HepG2 (cell line): ENCODE results near the gene CRYBB2. TPM values are rescaled to one million over a fixed set of nuclear protein-coding genes. Genes with fewer than 3 reads are reported as not detected.

Source experiments
- ATAC-seq: fragments of 200-7000 bp; cut with Tn5 transposase; 3 replicates; pipeline ENCODE4 v1.9.1; 2020; ENCODE audit warnings: mild to moderate bottlenecking, moderate library complexity
- BruUV-seq: library from RNA; stranded (reverse); fragments of 400-500 nt; replicated peaks from 2 replicates; lab custom pipeline; 2021; lab: Mats Ljungman, UMichigan
- CTCF ChIA-PET: fragments of 300-600 bp; formaldehyde crosslinking; extraction: SDS; loops from one replicate; lab custom pipeline; 2021; ENCODE audit warnings: low total read pairs, inconsistent platforms, low intra/inter-chr PET ratio; lab: Yijun Ruan, JAX
- POLR2A ChIA-PET: fragments of 350-600 bp; sonication (Branson Sonifier 250); formaldehyde crosslinking; loops from one replicate; lab custom pipeline; 2020; ENCODE audit warnings: antibody characterized with exemption, inconsistent platforms; lab: Yijun Ruan, JAX
- DNase-seq: peaks from one replicate; pipeline ENCODE4 v3.0.0-alpha.2; 2015; ENCODE audit warnings: low spot score
- FAIRE-seq: peaks from 3 replicates; lab custom pipeline; 2011; peaks lifted over from hg19 to GRCh38; lab: Jason Lieb, UNC
- H2AFZ ChIP-seq: one replicate; pipeline ENCODE4 v1.6.1; 2011; ENCODE audit warnings: low read length, inconsistent platforms
- H3K27ac ChIP-seq: fragments of 300-600 bp; 3 replicates; pipeline ENCODE4 v1.8.0; 2011; ENCODE audit warnings: mixed run types, mild to moderate bottlenecking, mixed read lengths, low read length, inconsistent platforms; ENCODE audit not compliant: insufficient read depth; ENCODE audit errors: extremely low read length
- H3K27me3 ChIP-seq, 2 experiments: fragments of 200-600 bp in 1 of 2; 2 replicates in 1 of 2; 3 replicates in 1 of 2; pipeline versions ENCODE4 v1.6.0 to v1.8.0; 2011; ENCODE audit warnings: low read length in 2 of 2, mild to moderate bottlenecking in 2 of 2, moderate library complexity in 2 of 2, inconsistent platforms in 1 of 2; ENCODE audit not compliant: insufficient read depth in 2 of 2, control insufficient read depth in 1 of 2
- H3K36me3 ChIP-seq, 2 experiments: fragments of 200-600 bp in 1 of 2; replicated peaks in 1 of 2; 2 replicates in 1 of 2; 3 replicates in 1 of 2; pipeline versions ENCODE4 v1.5.1 to v1.8.0; 2011; ENCODE audit warnings: low read length in 2 of 2, inconsistent platforms in 1 of 2; ENCODE audit not compliant: insufficient read depth in 2 of 2, control insufficient read depth in 1 of 2
- H3K4me1 ChIP-seq: 2 replicates; pipeline ENCODE4 v1.5.1; 2012; ENCODE audit warnings: low read length, inconsistent platforms; ENCODE audit not compliant: insufficient read depth
- H3K4me2 ChIP-seq: 2 replicates; pipeline ENCODE4 v1.6.0; 2011; ENCODE audit warnings: low read depth, low read length, inconsistent platforms
- H3K4me3 ChIP-seq, 3 experiments: fragments of 200-600 bp in 1 of 3; sonication (generic), shearing (Covaris generic) in 1 of 3; replicated peaks in 1 of 3; 2 replicates each; pipeline ENCODE4 v1.5.1; 2011 to 2016; ENCODE audit warnings: low read length in 3 of 3, inconsistent platforms in 2 of 3, low read depth in 2 of 3, mild to moderate bottlenecking in 2 of 3, control low read depth in 1 of 3, mixed read lengths in 1 of 3; ENCODE audit not compliant: insufficient read depth in 1 of 3
- H3K79me2 ChIP-seq: one replicate; pipeline ENCODE4 v1.6.1; 2011; ENCODE audit warnings: low read length, inconsistent platforms; ENCODE audit not compliant: insufficient read depth
- H3K9ac ChIP-seq: 2 replicates; pipeline ENCODE4 v1.6.0; 2011; ENCODE audit warnings: mild to moderate bottlenecking, low read depth, low read length, inconsistent platforms; ENCODE audit not compliant: insufficient read depth
- H3K9me3 ChIP-seq: 2 replicates; pipeline ENCODE4 v1.5.1; 2012; ENCODE audit warnings: mild to moderate bottlenecking, low read length
- H4K20me1 ChIP-seq: 2 replicates; pipeline ENCODE4 v1.6.0; 2011; ENCODE audit warnings: inconsistent platforms, mild to moderate bottlenecking, low read length, moderate library complexity; ENCODE audit not compliant: insufficient read depth
- BCL6 ChIP-seq: IDR thresholded peaks from 2 replicates; pipeline ENCODE4 v1.6.1; 2016; ENCODE audit warnings: missing genetic modification reagents, missing compliant biosample characterization
- FOXA1 ChIP-seq, 2 experiments: fragments of 450-650 bp in 1 of 2; sonication (generic) in 1 of 2; formaldehyde crosslinking in 1 of 2; IDR thresholded peaks; 2 replicates each; pipeline versions ENCODE4 v1.4.0 to v1.6.1; 2016 to 2020; ENCODE audit warnings: missing genetic modification reagents in 1 of 2
- HNF4A ChIP-seq: sonication (generic); formaldehyde crosslinking; IDR thresholded peaks from 2 replicates; pipeline ENCODE4 v1.4.0; 2020; ENCODE audit warnings: missing genetic modification reagents
- JUND ChIP-seq: sonication (generic); formaldehyde crosslinking; IDR thresholded peaks from 2 replicates; pipeline ENCODE4 v1.8.0; 2022; ENCODE audit warnings: mild to moderate bottlenecking, missing genetic modification reagents
- KDM1A ChIP-seq: IDR thresholded peaks from 2 replicates; pipeline ENCODE4 v1.6.1; 2016; ENCODE audit warnings: missing compliant biosample characterization
- TEAD3 ChIP-seq: optimal IDR thresholded peaks from 2 replicates; pipeline ENCODE3; 2016; ENCODE audit warnings: borderline replicate concordance
- ZMYM3 ChIP-seq: sonication (generic); formaldehyde crosslinking; IDR thresholded peaks from 2 replicates; pipeline ENCODE4 v1.5.1; 2020; ENCODE audit warnings: mild to moderate bottlenecking, missing genetic modification reagents
- ZNF3 ChIP-seq: IDR thresholded peaks from 2 replicates; pipeline ENCODE4 v1.7.0; 2017; ENCODE audit warnings: inconsistent platforms
- ZNF629 ChIP-seq: sonication (generic); formaldehyde crosslinking; conservative IDR thresholded peaks from 2 replicates; pipeline ENCODE4 v1.5.0; 2020; ENCODE audit warnings: missing genetic modification reagents
- WGBS: methylation state at CpG from one replicate; pipeline ENCODE4 v1.1.6; 2017; ENCODE audit warnings: low lambda C conversion rate; 5-methylcytosine and 5-hydroxymethylcytosine counted together
- in situ Hi-C: cut with HindIII; loops from 2 replicates; pipeline ENCODE4 v1.10.0; 2017; ENCODE audit warnings: low pct_unique_long_range_greater_than_20kb; ENCODE audit not compliant: extremely low pct_ligation_motif_present
- intact Hi-C: fragments of 100-400 bp; cut with micrococcal nuclease; formaldehyde crosslinking; loops from one replicate; pipeline ENCODE4 v1.10.0; 2022; ENCODE audit not compliant: unreplicated experiment
- polyA plus RNA-seq, 8 experiments: library from polyadenylated mRNA; depleted of rRNA in 3 of 8; stranded (reverse) in 7 of 8; unstranded in 1 of 8; fragments of >200 nt; fragmentation: Illumina TruSeq in 4 of 8; extraction: Trizol in 4 of 8; gene quantifications; 2 replicates each; pipeline versions ENCODE4 v1.2.1 to v1.2.3, GENCODE V29; 2011 to 2016; ENCODE audit warnings: low read depth in 4 of 8, missing spikeins in 1 of 8, mixed read lengths in 1 of 8; ENCODE audit not compliant: insufficient read depth in 1 of 8
- total RNA-seq, 5 experiments: library from RNA; depleted of rRNA; stranded (reverse); fragments of >200 nt; fragmentation: Illumina TruSeq; extraction: Trizol; gene quantifications; 2 replicates each; pipeline ENCODE4 v1.2.3, GENCODE V29; 2016; ENCODE audit warnings: low read depth in 1 of 5
- TF ChIP-seq, protein P1 (sequence below): sonication (generic); formaldehyde crosslinking; IDR thresholded peaks from 2 replicates; pipeline ENCODE4 v1.4.0; 2020; ENCODE audit warnings: missing genetic modification reagents, borderline replicate concordance
- TF ChIP-seq, protein P2 (sequence below): sonication (generic); formaldehyde crosslinking; IDR thresholded peaks from 2 replicates; pipeline ENCODE4 v1.4.0; 2020; ENCODE audit warnings: mild to moderate bottlenecking, missing genetic modification reagents

CRYBB2 gene
- total and polyA plus RNA-seq, 2 of the 13 experiments (the other 11 are each of a cell fraction or from before 2014, with no cell fraction given), result 0.11 to 0.18 TPM

DNA sequence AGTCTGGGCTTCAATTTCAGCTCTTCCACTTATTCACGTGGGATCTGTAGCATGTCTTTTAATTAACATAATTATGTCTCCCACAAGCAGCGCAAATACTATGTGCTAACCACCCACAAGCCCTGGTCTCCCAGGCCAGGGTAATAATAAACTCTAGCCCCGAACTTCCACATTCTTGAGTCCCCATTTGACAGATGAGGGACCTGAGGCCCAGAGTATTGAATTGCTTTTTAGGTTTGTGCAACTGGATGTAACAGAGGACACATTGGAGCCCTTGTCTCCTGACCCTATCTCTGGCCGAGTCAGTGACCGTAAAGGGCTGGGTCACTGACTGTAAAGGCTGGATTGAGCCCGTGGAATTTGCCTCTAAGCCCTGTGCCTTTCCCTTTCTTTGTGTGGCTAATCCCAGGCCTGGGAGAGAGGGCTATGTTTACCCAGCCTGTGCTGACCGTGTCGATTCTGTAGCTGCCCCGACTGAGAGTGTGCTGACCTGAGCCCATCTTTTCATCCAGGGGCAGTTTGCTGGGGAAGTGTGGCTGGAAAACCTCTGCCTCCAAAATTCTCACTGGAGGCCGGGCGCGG, 3.9 kb downstream of the CRYBB2 start:
- no peaks in the 10 kb centered on the region for H3K36me3 ChIP-seq
- H3K9ac ChIP-seq, result no peak overlapping the region
- no peak for FAIRE-seq
- TF ChIP-seq FOXA1 (IDR thresholded peaks at IDR 0.05) (no peak), FOXA1 (CRISPR knock-in tag; IDR thresholded peaks at IDR 0.05) (peak; percentile 66), ZMYM3 (peak; percentile 42; the same call in 1 of the 2 replicates), ZNF3 (CRISPR knock-in tag) (0 out of 2 replicates have a peak, but pooled peaks have one; percentile 38), JUND (CRISPR knock-in tag) (no peak), ZNF629 (CRISPR knock-in tag) (peak; percentile 87), BCL6 (CRISPR knock-in tag) (peak; percentile 26; the same call in 1 of the 2 replicates), HNF4A (CRISPR knock-in tag) (0 out of 2 replicates have a peak, but pooled peaks have one; percentile 6), TEAD3 (CRISPR knock-in tag) (peak; percentile 26), KDM1A (CRISPR knock-in tag) (peak; percentile 56; the same call in 1 of the 2 replicates)
- TF ChIP-seq, protein P1, sequence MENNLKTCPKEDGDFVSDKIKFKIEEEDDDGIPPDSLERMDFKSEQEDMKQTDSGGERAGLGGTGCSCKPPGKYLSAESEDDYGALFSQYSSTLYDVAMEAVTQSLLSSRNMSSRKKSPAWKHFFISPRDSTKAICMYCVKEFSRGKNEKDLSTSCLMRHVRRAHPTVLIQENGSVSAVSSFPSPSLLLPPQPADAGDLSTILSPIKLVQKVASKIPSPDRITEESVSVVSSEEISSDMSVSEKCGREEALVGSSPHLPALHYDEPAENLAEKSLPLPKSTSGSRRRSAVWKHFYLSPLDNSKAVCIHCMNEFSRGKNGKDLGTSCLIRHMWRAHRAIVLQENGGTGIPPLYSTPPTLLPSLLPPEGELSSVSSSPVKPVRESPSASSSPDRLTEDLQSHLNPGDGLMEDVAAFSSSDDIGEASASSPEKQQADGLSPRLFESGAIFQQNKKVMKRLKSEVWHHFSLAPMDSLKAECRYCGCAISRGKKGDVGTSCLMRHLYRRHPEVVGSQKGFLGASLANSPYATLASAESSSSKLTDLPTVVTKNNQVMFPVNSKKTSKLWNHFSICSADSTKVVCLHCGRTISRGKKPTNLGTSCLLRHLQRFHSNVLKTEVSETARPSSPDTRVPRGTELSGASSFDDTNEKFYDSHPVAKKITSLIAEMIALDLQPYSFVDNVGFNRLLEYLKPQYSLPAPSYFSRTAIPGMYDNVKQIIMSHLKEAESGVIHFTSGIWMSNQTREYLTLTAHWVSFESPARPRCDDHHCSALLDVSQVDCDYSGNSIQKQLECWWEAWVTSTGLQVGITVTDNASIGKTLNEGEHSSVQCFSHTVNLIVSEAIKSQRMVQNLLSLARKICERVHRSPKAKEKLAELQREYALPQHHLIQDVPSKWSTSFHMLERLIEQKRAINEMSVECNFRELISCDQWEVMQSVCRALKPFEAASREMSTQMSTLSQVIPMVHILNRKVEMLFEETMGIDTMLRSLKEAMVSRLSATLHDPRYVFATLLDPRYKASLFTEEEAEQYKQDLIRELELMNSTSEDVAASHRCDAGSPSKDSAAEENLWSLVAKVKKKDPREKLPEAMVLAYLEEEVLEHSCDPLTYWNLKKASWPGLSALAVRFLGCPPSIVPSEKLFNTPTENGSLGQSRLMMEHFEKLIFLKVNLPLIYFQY (CRISPR knock-in tag), result no peak
- TF ChIP-seq, protein P2, sequence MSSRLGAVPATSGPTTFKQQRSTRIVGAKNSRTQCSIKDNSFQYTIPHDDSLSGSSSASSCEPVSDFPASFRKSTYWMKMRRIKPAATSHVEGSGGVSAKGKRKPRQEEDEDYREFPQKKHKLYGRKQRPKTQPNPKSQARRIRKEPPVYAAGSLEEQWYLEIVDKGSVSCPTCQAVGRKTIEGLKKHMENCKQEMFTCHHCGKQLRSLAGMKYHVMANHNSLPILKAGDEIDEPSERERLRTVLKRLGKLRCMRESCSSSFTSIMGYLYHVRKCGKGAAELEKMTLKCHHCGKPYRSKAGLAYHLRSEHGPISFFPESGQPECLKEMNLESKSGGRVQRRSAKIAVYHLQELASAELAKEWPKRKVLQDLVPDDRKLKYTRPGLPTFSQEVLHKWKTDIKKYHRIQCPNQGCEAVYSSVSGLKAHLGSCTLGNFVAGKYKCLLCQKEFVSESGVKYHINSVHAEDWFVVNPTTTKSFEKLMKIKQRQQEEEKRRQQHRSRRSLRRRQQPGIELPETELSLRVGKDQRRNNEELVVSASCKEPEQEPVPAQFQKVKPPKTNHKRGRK (CRISPR knock-in tag), result no peak
- TF ChIP-seq, all 625 proteins: peak for 8
- Histone ChIP-seq H3K27me3 (peaks cover 1 to 51% of the 10 kb centered on the region in 2 experiments; a peak in 3 of 5 replicates), H3K79me2 (no peaks in the 10 kb centered on the region), H2AFZ (no peak overlapping the region), H3K9me3 (no peaks in the 10 kb centered on the region), H3K4me2 (peak overlapping the region; percentile 34; the same call in 1 of the 2 replicates), H3K27ac (no peak overlapping the region), H3K4me1 (no peaks in the 10 kb centered on the region), H3K4me3 (no peak overlapping the region), H4K20me1 (no peaks in the 10 kb centered on the region)
- intact Hi-C loops (no loop called here), in situ Hi-C loops (no loop called here)
- peak; percentile 88 for ATAC-seq
- BruUV-seq, result no TSS peak
- ChIA-PET POLR2A (no interaction called here), CTCF (no interaction called here)
- WGBS, result 15% methylated on average over 4 of the region's 12 CpGs
- peak; percentile 16 for DNase-seq
